ENCODE results near the gene SETDB2.
A peak's percentile ranks its signal among the peaks of the same experiment; 100 is the strongest.

The SETDB2 gene

DNA sequence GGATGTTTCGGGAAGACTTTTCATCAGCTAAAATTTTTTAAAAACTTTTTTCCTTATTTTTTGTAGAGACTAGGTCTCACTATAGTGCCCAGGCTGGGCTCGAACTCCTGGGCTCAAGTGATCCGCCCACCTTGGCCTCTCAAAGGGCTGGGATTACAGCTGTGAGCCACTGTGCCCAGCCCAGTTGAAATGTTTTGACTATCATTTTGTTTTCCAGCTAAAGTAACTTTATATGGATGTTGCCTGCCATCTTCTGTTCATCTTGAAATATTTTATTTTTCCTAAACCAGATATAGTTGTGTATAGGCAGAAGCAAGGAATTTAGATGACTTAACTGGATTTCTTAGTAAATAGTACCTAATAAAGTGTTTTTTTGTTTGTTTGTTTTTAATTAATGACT, 7.2 kb upstream of the SETDB2 start:
- H3K4me1 ChIP-seq (ENCODE audit: insufficient read depth, low read length): peaks cover 7% of the 10 kb centered on the region
- no peak overlapping the region for H3K9ac ChIP-seq (ENCODE audit: low read length)
- H3K27ac ChIP-seq (ENCODE audit: low read depth, low read length): peak overlapping the region; percentile 2
- H3K9me3 ChIP-seq (ENCODE audit: low read length): no peaks in the 10 kb centered on the region
- peaks cover 5% of the 10 kb centered on the region for H3K36me3 ChIP-seq (ENCODE audit: insufficient read depth, low read length)
- no peak overlapping the region for H3K4me3 ChIP-seq (ENCODE audit: low read depth in 1 of 2, low read length in 2 of 2)
- no peaks in the 10 kb centered on the region for H3K27me3 ChIP-seq (ENCODE audit: control insufficient read depth in 1 of 2, insufficient read depth in 2 of 2, low read length in 2 of 2)

DNA sequence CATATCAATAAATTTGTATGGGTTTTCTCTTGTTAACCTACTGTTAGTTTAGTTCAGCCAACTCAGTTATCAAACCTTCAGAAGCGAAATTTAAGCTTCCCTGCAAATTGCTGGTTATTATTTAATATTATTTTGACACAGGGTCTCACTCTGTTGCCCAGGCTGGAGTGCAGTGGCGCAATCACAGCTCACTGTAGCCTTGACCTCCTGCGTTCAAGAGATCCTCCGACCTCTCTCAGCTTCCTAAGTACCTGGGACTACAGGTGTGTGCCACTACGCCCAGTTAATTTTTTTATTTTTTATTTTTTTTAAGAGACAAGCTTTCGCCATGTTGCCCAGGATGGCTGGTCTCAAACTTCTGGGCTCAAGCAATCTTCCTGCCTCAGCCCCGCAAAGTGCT, 6.4 kb upstream of the SETDB2 start:
- no peaks in the 10 kb centered on the region for H3K9me3 ChIP-seq (ENCODE audit: low read length)
- no peaks in the 10 kb centered on the region for H3K27me3 ChIP-seq (ENCODE audit: control insufficient read depth in 1 of 2, insufficient read depth in 2 of 2, low read length in 2 of 2)
- no peak overlapping the region for H3K9ac ChIP-seq (ENCODE audit: low read length)
- H3K36me3 ChIP-seq (ENCODE audit: insufficient read depth, low read length): peaks cover 5% of the 10 kb centered on the region
- no peak overlapping the region for H3K4me3 ChIP-seq (ENCODE audit: low read depth in 1 of 2, low read length in 2 of 2)
- no peak overlapping the region for H3K27ac ChIP-seq (ENCODE audit: low read depth, low read length)
- H3K4me1 ChIP-seq (ENCODE audit: insufficient read depth, low read length): peaks cover 7% of the 10 kb centered on the region

DNA sequence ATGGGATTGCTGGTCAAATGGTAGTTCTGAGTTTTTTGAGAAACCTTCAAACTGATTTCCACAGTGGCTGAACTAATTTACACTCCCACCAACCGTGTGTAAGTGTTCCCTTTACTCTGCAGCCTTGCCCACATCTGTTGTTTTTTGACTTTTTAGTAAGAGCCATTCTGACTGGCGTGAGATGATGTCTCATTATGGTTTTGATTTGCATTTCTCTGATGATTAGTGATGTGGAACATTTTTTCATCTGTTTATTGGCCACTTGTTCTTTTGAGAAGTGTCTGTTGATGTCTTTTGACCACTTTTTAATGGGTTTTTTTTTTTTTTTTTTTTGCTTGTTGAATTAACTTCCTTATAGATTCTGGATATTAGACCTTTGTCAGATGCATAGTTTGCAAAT, 4.5 kb upstream of the SETDB2 start:
- Histone ChIP-seq H3K4me1 (ENCODE audit: insufficient read depth, low read length) (peaks cover 7% of the 10 kb centered on the region), H3K9me3 (ENCODE audit: low read length) (no peaks in the 10 kb centered on the region), H3K36me3 (ENCODE audit: insufficient read depth, low read length) (no peaks in the 10 kb centered on the region), H3K4me3 (ENCODE audit: low read depth in 1 of 2, low read length in 2 of 2) (no peak overlapping the region), H3K27ac (ENCODE audit: low read depth, low read length) (no peak overlapping the region), H3K27me3 (ENCODE audit: control insufficient read depth in 1 of 2, insufficient read depth in 2 of 2, low read length in 2 of 2) (no peaks in the 10 kb centered on the region), H3K9ac (ENCODE audit: low read length) (no peak overlapping the region)

DNA sequence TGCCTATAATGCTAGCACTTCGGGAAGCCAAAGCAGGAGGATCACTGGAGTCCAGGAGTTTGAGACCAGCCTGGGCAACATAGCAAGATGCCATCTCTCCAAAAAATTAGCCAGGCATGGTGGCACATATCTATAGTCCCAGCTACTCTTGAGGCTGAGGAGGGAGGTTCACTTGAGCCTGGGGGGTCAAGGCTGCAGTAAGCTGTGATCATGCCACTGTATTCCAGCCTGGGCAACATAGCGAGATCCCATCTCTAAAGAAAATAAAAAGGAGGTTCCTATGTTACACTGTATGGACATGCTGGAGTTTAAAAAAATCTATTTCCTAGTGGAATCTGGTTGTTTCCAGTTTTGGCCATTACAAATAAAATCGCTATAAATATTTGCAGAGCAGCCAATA, 2.8 kb upstream of the SETDB2 start:
- no peak overlapping the region for H3K27ac ChIP-seq (ENCODE audit: low read depth, low read length)
- H3K4me3 ChIP-seq (ENCODE audit: low read depth in 1 of 2, low read length in 2 of 2): no peak overlapping the region
- H3K9me3 ChIP-seq (ENCODE audit: low read length): no peaks in the 10 kb centered on the region
- H3K27me3 ChIP-seq (ENCODE audit: control insufficient read depth in 1 of 2, insufficient read depth in 2 of 2, low read length in 2 of 2): no peaks in the 10 kb centered on the region
- peaks cover 6% of the 10 kb centered on the region for H3K4me1 ChIP-seq (ENCODE audit: insufficient read depth, low read length)
- no peak overlapping the region for H3K9ac ChIP-seq (ENCODE audit: low read length)
- no peaks in the 10 kb centered on the region for H3K36me3 ChIP-seq (ENCODE audit: insufficient read depth, low read length)

DNA sequence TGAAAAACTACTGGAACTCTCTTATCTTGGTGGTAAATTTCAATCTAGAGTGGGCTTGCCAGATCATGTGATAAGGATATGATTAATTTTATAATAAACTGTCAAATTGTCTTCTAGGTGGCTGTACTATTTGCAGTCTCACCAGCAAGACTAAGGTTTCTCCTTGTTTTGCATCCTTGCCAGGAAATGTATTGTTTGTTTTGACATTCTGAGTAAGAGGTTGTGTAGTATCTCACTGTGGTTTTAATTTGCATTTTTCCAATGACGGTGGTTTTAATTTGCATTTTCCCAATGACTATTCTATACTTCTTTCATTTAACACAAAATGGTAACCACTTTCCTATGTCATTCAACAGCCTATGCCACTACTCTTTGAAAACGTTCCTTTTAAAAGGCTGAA, 2.2 kb upstream of the SETDB2 start:
- no peak overlapping the region for H3K4me3 ChIP-seq (ENCODE audit: low read depth in 1 of 2, low read length in 2 of 2)
- H3K27ac ChIP-seq (ENCODE audit: low read depth, low read length): no peak overlapping the region
- H3K9ac ChIP-seq (ENCODE audit: low read length): no peak overlapping the region
- peaks cover under 1% of the 10 kb centered on the region for H3K4me1 ChIP-seq (ENCODE audit: insufficient read depth, low read length)
- H3K27me3 ChIP-seq (ENCODE audit: control insufficient read depth in 1 of 2, insufficient read depth in 2 of 2, low read length in 2 of 2): no peaks in the 10 kb centered on the region
- no peaks in the 10 kb centered on the region for H3K9me3 ChIP-seq (ENCODE audit: low read length)
- H3K36me3 ChIP-seq (ENCODE audit: insufficient read depth, low read length): no peaks in the 10 kb centered on the region

DNA sequence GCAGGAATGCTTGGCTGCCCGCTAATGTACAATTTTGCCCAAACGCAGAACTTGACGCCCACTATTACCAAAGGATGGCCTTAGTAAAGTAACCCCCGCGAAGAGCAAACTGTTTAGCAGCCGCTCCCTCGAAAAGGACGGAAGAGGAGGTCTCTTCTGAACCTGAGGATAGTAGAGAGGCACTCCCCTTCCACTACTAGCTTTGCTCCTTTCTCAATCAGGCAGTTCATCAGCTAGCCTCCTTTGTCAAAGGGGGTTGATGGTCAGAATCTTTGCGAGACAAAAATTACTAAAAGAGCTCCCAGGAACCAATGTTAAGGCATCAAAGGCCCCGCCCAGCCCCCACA, 744 bp upstream of the SETDB2 start:
- H3K9ac ChIP-seq (ENCODE audit: low read length): peak overlapping the region; percentile 25
- H3K27ac ChIP-seq (ENCODE audit: low read depth, low read length): peak overlapping the region; percentile 88
- H3K27me3 ChIP-seq (ENCODE audit: control insufficient read depth in 1 of 2, insufficient read depth in 2 of 2, low read length in 2 of 2): no peaks in the 10 kb centered on the region
- no peaks in the 10 kb centered on the region for H3K9me3 ChIP-seq (ENCODE audit: low read length)
- peaks cover 8% of the 10 kb centered on the region for H3K4me1 ChIP-seq (ENCODE audit: insufficient read depth, low read length)
- peak overlapping the region; percentile 63 to 76 for H3K4me3 ChIP-seq (ENCODE audit: low read depth in 1 of 2, low read length in 2 of 2)
- H3K36me3 ChIP-seq (ENCODE audit: insufficient read depth, low read length): no peaks in the 10 kb centered on the region

DNA sequence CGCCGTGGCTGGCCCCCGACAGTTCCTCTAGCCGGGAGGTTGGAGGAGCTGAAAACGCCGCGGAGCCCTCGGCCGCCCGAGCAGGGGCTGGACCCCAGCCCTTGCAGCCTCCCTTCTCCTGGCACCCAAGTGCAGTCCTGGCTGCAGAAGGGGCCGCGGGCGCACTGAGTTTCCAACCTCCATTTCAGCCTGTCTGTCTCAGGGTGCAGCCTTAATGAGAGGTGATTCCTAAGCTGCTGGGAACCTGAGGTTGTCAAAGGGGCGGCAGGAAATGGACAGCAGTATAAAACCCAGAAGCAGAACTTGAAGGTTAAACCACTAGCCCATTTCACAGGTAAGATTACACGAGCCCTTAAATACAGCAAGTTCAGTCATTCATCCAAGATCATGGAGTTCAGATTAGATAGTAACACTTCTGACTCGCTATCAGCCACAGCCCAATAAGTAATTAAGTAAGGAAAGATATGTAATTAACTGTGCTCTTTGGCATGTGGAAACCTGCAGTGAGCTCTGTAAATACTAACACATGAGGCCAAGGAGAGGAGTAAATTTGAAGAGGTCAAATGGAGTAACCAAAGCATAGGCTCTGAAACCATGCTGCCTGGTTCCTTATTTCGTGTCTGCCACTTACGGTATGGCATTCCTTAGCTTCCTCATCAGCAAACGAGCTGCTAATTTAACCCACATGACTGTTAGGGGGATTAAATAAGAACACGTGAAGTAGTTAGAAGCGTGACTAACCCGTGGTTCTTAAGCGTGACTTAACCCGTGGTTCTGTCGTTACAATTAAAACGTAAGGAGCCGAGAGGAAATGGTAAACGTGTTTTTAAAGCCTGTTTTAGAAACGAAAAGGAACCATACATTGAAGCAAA, 686 bp downstream of the SETDB2 start:
- peak overlapping the region; percentile 69 for H3K27ac ChIP-seq (ENCODE audit: low read depth, low read length)
- no peaks in the 10 kb centered on the region for H3K36me3 ChIP-seq (ENCODE audit: insufficient read depth, low read length)
- peak overlapping the region; percentile 57 for H3K9ac ChIP-seq (ENCODE audit: low read length)
- peaks cover 8% of the 10 kb centered on the region for H3K4me1 ChIP-seq (ENCODE audit: insufficient read depth, low read length)
- H3K9me3 ChIP-seq (ENCODE audit: low read length): no peaks in the 10 kb centered on the region
- H3K27me3 ChIP-seq (ENCODE audit: control insufficient read depth in 1 of 2, insufficient read depth in 2 of 2, low read length in 2 of 2): no peaks in the 10 kb centered on the region
- H3K4me3 ChIP-seq (ENCODE audit: low read depth in 1 of 2, low read length in 2 of 2): peak overlapping the region; percentile 63 to 76

DNA sequence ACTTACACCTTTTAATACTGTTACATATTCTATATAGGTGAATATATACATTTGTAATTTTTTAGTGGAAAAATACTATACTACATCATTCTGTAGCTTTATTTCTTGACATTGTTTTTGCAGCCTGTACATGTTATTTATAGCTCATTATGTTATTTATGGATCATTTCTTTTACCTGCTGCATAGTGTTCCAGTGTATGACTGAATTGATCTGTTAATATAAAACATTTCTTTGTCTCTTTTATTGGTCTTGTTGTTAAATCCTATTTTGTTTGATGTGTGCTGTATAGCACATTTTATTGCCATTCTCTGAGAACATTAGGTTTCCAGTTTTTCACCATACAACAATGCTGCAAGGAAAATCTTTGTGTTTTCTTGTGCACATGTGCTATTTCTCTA, 2.4 kb downstream of the SETDB2 start:
- Histone ChIP-seq H3K9me3 (ENCODE audit: low read length) (no peaks in the 10 kb centered on the region), H3K27me3 (ENCODE audit: control insufficient read depth in 1 of 2, insufficient read depth in 2 of 2, low read length in 2 of 2) (no peaks in the 10 kb centered on the region), H3K36me3 (ENCODE audit: insufficient read depth, low read length) (no peaks in the 10 kb centered on the region), H3K9ac (ENCODE audit: low read length) (no peak overlapping the region), H3K4me1 (ENCODE audit: insufficient read depth, low read length) (peaks cover 8% of the 10 kb centered on the region), H3K4me3 (ENCODE audit: low read depth in 1 of 2, low read length in 2 of 2) (no peak overlapping the region), H3K27ac (ENCODE audit: low read depth, low read length) (no peak overlapping the region)

DNA sequence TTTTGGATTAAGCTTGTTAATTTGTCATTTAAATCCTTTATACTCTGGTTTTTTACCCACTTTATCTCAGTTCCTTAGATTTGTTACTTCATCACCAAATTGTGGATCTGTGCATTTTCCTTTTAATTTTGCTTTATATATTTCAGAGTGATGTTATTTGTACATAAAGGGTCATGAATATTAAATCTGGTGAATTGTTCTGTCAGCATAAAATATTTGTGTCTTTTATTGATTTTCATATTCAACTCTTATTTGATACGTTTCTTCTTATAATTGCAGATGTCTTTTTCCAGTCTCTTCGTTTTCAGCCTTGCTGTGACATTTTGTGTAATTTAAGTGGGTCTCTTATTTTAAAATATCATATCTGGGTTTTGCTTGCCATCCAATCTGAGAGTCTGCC, 4.7 kb downstream of the SETDB2 start:
- H3K27ac ChIP-seq (ENCODE audit: low read depth, low read length): no peak overlapping the region
- H3K9ac ChIP-seq (ENCODE audit: low read length): no peak overlapping the region
- H3K4me3 ChIP-seq (ENCODE audit: low read depth in 1 of 2, low read length in 2 of 2): no peak overlapping the region
- H3K9me3 ChIP-seq (ENCODE audit: low read length): no peaks in the 10 kb centered on the region
- H3K27me3 ChIP-seq (ENCODE audit: control insufficient read depth in 1 of 2, insufficient read depth in 2 of 2, low read length in 2 of 2): no peaks in the 10 kb centered on the region
- H3K36me3 ChIP-seq (ENCODE audit: insufficient read depth, low read length): no peaks in the 10 kb centered on the region
- H3K4me1 ChIP-seq (ENCODE audit: insufficient read depth, low read length): peaks cover 8% of the 10 kb centered on the region

DNA sequence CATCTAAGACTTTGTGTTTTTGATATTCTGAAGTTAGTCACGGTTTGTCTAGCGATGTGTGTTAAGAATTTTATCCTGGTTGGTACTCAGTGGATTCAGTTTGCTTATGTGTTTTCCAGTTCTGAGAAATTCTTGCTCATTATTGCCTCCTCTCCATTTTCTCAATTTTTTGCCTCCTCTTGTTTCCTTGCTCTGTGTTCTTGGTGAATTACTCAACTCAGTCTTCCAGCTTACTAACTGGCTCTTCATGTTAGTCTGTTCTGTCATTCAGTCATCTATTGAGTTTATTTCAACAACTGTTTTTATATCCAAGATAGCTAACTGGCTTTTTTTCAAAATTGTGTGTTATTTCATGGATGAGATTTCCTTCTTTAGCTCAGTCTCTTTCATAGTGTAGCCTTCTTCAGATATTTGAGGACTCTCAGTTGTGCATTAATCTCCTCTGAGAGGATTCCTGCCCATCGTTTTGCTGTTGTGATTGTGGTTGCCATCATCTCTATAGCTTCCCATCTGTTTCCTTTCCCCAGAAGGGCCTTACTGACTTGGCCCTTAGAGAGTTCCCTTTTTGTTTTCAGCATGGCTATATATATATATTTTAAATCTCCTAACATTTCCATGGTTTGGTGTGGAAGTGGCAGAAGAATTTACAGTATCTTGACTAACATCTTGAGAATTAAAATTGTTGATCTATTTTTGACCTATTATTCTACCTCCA, 6.2 kb downstream of the SETDB2 start:
- no peaks in the 10 kb centered on the region for H3K36me3 ChIP-seq (ENCODE audit: insufficient read depth, low read length)
- no peak overlapping the region for H3K4me3 ChIP-seq (ENCODE audit: low read depth in 1 of 2, low read length in 2 of 2)
- no peak overlapping the region for H3K9ac ChIP-seq (ENCODE audit: low read length)
- no peaks in the 10 kb centered on the region for H3K9me3 ChIP-seq (ENCODE audit: low read length)
- no peaks in the 10 kb centered on the region for H3K27me3 ChIP-seq (ENCODE audit: control insufficient read depth in 1 of 2, insufficient read depth in 2 of 2, low read length in 2 of 2)
- no peak overlapping the region for H3K27ac ChIP-seq (ENCODE audit: low read depth, low read length)
- peaks cover 8% of the 10 kb centered on the region for H3K4me1 ChIP-seq (ENCODE audit: insufficient read depth, low read length)

DNA sequence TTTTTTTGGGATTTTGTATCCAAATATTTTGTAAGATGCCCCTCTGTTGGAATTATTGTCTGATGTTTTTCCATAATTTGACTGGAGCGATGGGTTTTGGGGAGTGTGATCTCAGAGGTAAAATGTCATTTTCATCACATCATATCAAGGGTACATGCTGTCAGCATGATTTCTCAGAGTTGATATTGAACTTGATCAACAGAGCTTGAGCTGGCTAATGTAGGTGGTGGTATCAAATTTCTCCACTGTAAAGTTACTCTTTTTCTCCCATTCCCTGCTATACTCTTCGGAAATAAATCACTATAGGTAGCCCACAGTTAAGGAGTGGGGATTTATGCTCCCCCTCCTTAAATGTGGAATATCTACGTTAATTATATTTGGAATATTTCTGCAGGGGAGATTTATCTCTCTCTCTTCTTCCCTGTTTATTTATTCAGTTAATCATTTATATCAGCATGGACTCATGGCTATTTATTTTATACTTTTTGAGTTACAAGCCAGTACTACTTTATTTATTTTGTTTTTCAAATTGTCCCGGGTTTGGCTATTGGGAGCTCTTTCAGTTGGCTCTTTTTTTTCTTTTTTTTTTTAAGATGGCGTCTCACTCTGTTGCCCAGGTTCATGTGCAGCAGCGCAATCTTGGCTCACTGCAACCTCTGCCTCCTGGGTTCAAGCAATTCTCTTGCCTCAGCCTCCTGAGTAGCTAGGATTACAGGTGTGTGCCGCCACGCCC, 8.8 kb downstream of the SETDB2 start:
- Histone ChIP-seq H3K4me1 (ENCODE audit: insufficient read depth, low read length) (no peaks in the 10 kb centered on the region), H3K9me3 (ENCODE audit: low read length) (no peaks in the 10 kb centered on the region), H3K27me3 (ENCODE audit: control insufficient read depth in 1 of 2, insufficient read depth in 2 of 2, low read length in 2 of 2) (no peaks in the 10 kb centered on the region), H3K4me3 (ENCODE audit: low read depth in 1 of 2, low read length in 2 of 2) (no peak overlapping the region), H3K27ac (ENCODE audit: low read depth, low read length) (no peak overlapping the region), H3K9ac (ENCODE audit: low read length) (no peak overlapping the region), H3K36me3 (ENCODE audit: insufficient read depth, low read length) (no peaks in the 10 kb centered on the region)
